PC-3 (cell line): ENCODE measurements around the gene DTWD2.
"Not testable (repeated sequence)": the region's sequence is repeated elsewhere in the genome, so short reads cannot be mapped to it uniquely, and the experiment has no call there.

Experiments used
- EZH2 ChIP-seq: fragments of 300-600 bp; sonication (generic); IDR thresholded peaks from one replicate; pipeline ENCODE4 v1.6.1; 2017; ENCODE audit warnings: antibody characterized with exemption, mild to moderate bottlenecking, low read length; ENCODE audit not compliant: unreplicated experiment
- EZH2phosphoT487 ChIP-seq: fragments of 300-600 bp; sonication (generic); IDR thresholded peaks from 2 replicates; pipeline ENCODE4 v1.6.1; 2018; ENCODE audit warnings: mild to moderate bottlenecking, antibody characterized with exemption, low read length, borderline replicate concordance
- TF ChIP-seq, protein P1 (sequence below): fragments of 300-600 bp; sonication (generic); conservative IDR thresholded peaks from 2 replicates; pipeline ENCODE4 v1.5.1; 2017; ENCODE audit warnings: antibody characterized with exemption, low read depth, mild to moderate bottlenecking, low read length

DNA sequence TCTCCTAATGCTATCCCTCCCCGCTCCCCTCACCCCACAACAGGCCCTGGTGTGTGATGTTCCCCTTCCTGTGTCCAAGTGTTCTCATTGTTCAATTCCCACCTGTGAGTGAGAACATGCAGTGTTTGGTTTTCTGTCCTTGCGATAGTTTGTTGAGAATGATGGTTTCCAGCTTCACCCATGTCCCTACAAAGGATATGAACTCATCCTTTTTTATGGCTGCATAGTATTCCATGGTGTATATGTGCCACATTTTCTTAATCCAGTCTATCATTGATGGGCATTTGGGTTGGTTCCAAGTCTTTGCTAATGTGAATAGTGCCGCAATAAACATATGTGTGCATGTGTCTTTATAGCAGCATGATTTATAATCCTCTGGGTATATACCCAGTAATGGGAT is 3.7 kb upstream of the DTWD2 start:
- not testable (repeated sequence) for TF ChIP-seq EZH2, EZH2phosphoT487
- TF ChIP-seq, protein P1, sequence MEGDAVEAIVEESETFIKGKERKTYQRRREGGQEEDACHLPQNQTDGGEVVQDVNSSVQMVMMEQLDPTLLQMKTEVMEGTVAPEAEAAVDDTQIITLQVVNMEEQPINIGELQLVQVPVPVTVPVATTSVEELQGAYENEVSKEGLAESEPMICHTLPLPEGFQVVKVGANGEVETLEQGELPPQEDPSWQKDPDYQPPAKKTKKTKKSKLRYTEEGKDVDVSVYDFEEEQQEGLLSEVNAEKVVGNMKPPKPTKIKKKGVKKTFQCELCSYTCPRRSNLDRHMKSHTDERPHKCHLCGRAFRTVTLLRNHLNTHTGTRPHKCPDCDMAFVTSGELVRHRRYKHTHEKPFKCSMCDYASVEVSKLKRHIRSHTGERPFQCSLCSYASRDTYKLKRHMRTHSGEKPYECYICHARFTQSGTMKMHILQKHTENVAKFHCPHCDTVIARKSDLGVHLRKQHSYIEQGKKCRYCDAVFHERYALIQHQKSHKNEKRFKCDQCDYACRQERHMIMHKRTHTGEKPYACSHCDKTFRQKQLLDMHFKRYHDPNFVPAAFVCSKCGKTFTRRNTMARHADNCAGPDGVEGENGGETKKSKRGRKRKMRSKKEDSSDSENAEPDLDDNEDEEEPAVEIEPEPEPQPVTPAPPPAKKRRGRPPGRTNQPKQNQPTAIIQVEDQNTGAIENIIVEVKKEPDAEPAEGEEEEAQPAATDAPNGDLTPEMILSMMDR: not testable (repeated sequence)
